Activated B cell treated with CpG ODN at 0.5 μM for 24 hours (primary cell): ENCODE results near the gene NLRC4. TPM values are rescaled to one million over a fixed set of nuclear protein-coding genes. Genes with fewer than 3 reads are reported as not detected.

Source experiments
- ATAC-seq: fragments of 200-7000 bp; cut with Tn5 transposase; one replicate; pipeline ENCODE4 v1.10.0; 2021; ENCODE audit warnings: low read depth, mild to moderate bottlenecking, moderate library complexity
- CTCF ChIA-PET: fragments of 350-600 bp; sonication (Branson Sonifier 250); formaldehyde crosslinking; loops from one replicate; lab custom pipeline; 2021; ENCODE audit warnings: antibody characterized with exemption; lab: Charles Lee
- POLR2A ChIA-PET: fragments of 350-600 bp; sonication (Branson Sonifier 250); formaldehyde crosslinking; loops from one replicate; lab custom pipeline; 2021; ENCODE audit warnings: antibody characterized with exemption; lab: Charles Lee
- DNase-seq: peaks from one replicate; pipeline ENCODE4 v3.0.0; 2022
- H3K27ac Mint-ChIP-seq: one replicate; pipeline ENCODE4 v1.8.0; 2020; ENCODE audit warnings: mixed read lengths
- H3K27me3 Mint-ChIP-seq: one replicate; pipeline ENCODE4 v1.8.0; 2021; ENCODE audit warnings: mixed read lengths
- H3K36me3 Mint-ChIP-seq: one replicate; pipeline ENCODE4 v1.8.0; 2021; ENCODE audit warnings: low read depth, mixed read lengths
- H3K4me1 Mint-ChIP-seq: one replicate; pipeline ENCODE4 v1.8.0; 2021; ENCODE audit warnings: mixed read lengths
- H3K4me3 Mint-ChIP-seq: one replicate; pipeline ENCODE4 v1.8.0; 2020; ENCODE audit warnings: mild to moderate bottlenecking, mixed read lengths
- H3K9me3 Mint-ChIP-seq: one replicate; pipeline ENCODE4 v1.8.0; 2020; ENCODE audit warnings: mixed read lengths
- CTCF ChIP-seq: fragments of 200-600 bp; IDR thresholded peaks from one replicate; pipeline ENCODE4 v1.8.0; 2022; ENCODE audit warnings: antibody characterized with exemption, mild to moderate bottlenecking
- intact Hi-C: fragments of 100-400 bp; cut with micrococcal nuclease; formaldehyde crosslinking; loops from one replicate; pipeline ENCODE4 v1.15.1; 2024
- total RNA-seq: library from RNA; stranded (reverse); gene quantifications from 2 replicates; pipeline ENCODE4 v1.2.3, GENCODE V29; 2022

Gene NLRC4
- total RNA-seq, 1 donor from 2014 or later: 0.98 TPM

DNA sequence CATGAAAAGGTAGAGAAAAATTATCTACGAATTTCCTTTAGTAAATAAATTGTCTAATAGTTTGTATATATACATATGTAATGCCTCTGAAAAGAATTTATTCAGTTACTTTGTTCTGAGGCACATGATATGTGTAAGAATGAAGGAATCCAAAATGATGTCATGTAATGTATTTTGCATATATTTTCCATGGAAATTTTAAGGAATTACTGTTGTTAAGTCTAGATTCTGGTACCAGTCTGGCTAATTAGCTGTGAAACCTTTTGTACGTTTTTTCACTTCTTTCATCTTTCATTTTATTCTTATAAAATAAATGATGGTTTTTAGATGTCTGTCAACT, 25.3 kb upstream of the NLRC4 start:
- ChIA-PET CTCF (no interaction called here), POLR2A (no interaction called here)
- Mint-ChIP-seq H3K4me3 (no peak overlapping the region), H3K27me3 (no peaks in the 10 kb centered on the region), H3K36me3 (peaks cover 44% of the 10 kb centered on the region), H3K9me3 (no peaks in the 10 kb centered on the region), H3K4me1 (peaks cover 19% of the 10 kb centered on the region), H3K27ac (no peak overlapping the region)
- no peak for ATAC-seq
- intact Hi-C loops: no loop called here
- TF ChIP-seq CTCF: no peak
- no peak for DNase-seq

GRCh38 chr2:32289165-32289999, 24.7 kb upstream of the NLRC4 start:
- POLR2A ChIA-PET: interaction anchor here (0.6 kb wide), 1 partner anchor 221 kb away, joined by 3 read pairs; no protein-coding TSS in a partner anchor
- no peaks in the 10 kb centered on the region for H3K27me3 Mint-ChIP-seq
- no peaks in the 10 kb centered on the region for H3K9me3 Mint-ChIP-seq
- no peak for ATAC-seq
- peaks cover 25% of the 10 kb centered on the region for H3K4me1 Mint-ChIP-seq
- peaks cover 47% of the 10 kb centered on the region for H3K36me3 Mint-ChIP-seq
- no peak for TF ChIP-seq CTCF
- H3K4me3 Mint-ChIP-seq: no peak overlapping the region
- CTCF ChIA-PET: no interaction called here
- no peak for DNase-seq
- no peak overlapping the region for H3K27ac Mint-ChIP-seq
- intact Hi-C loops: no loop called here

GRCh38 chr2:32284321-32284720, 19.6 kb upstream of the NLRC4 start:
- TF ChIP-seq CTCF: no peak
- ChIA-PET POLR2A (no interaction called here), CTCF (no interaction called here)
- DNase-seq (no peak), ATAC-seq (no peak)
- Mint-ChIP-seq H3K27ac (no peak overlapping the region), H3K36me3 (peaks cover 51% of the 10 kb centered on the region), H3K4me3 (no peak overlapping the region), H3K27me3 (no peaks in the 10 kb centered on the region), H3K4me1 (peaks cover 36% of the 10 kb centered on the region), H3K9me3 (no peaks in the 10 kb centered on the region)
- intact Hi-C loops: no loop called here

DNA sequence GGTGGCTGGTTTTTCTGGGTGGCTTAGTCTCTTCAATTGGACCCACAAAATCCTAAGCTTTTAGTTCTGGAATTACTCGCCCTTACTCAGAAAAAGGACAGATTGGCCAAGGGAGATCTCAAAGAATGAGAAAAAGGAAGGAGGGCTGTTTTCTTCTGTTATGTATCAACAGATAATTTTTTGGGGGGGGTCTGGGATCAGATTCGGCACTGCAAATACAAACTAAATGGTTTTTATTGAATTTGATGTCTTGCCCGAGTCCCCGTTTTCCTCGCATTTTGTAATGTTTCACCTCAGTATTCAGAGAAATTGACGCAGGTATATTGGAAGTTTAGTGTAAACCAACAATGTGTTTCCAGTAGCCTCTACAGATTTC, 13.8 kb upstream of the NLRC4 start:
- no peak for TF ChIP-seq CTCF
- POLR2A ChIA-PET: interaction anchor here (0.6 to 0.7 kb wide), 2 partner anchors 16 to 113 kb away, joined by 3 read pairs; partner anchors contain the start of gene SLC30A6

DNA sequence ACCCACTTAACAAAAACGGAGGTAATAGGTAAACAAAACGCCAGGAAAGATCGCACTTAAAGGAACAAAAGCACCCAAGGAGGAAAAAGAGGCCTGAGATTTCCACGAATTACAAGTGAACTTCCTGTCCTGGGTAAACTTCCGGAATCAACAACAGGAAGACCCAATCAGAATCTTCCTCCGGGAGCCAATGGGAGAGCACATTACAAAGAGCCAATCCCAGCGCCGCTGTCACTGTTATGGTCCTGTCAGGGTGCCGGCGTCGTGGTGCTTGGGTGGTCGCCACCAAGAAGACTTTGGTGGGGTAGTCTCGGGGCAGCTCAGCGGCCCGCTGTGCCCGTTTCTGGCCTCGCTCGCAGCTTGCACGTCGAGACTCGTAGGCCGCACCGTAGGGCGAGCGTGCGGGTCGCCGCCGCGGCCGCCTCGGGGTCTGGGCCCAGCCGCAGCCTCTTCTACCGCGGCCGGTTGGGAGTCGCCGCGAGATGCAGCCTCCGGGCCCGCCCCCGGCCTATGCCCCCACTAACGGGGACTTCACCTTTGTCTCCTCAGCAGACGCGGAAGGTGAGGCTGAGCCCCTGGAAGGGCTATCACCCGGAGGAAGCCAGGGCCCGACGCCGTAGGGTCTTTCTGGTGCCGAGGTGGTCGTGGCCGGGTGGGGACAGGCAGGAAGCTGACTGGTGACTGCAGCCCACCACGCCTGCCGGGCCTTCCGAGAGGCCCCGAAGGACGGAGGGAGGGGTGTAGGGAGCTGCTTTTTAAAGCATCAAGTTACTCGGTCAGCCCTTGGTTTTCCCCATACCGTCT, 13.2 kb upstream of the NLRC4 start, which contains the start of gene YIPF4:
YIPF4 (plus strand) TSS at position 231 of the 804 bp plus-strand sequence; CDS start at position 483, 252 bp downstream.
- intact Hi-C loops: loop anchor here (1.0 to 5.0 kb wide), 6 partner anchors 14 to 1319 kb away; partner anchors contain the start of genes FAM98A, NLRC4, SLC30A6 and SPAST
- ChIA-PET CTCF (no interaction called here), POLR2A (interaction anchor here (0.5 to 0.7 kb wide), 3 partner anchors 15 to 112 kb away, joined by 3 to 5 read pairs (median 3); partner anchors contain the start of gene SLC30A6)
- peak within 1 kb of the TSS; percentile 94 for H3K27ac Mint-ChIP-seq
- ATAC-seq (peak; percentile 98), DNase-seq (peak; percentile 92)
- peaks cover 9% of the 10 kb centered on the region for H3K27me3 Mint-ChIP-seq
- peaks cover 22% of the 10 kb centered on the region for H3K36me3 Mint-ChIP-seq
- peak within 1 kb of the TSS; percentile 90 for H3K4me3 Mint-ChIP-seq
- no peaks in the 10 kb centered on the region for H3K9me3 Mint-ChIP-seq
- peaks cover 23% of the 10 kb centered on the region for H3K4me1 Mint-ChIP-seq
- TF ChIP-seq CTCF: no peak

More for the DNA sequence above, 13.8 kb upstream of the NLRC4 start:
- peak overlapping the region; percentile 94 for H3K27ac Mint-ChIP-seq
- intact Hi-C loops: loop anchor here (1.0 to 5.0 kb wide), 3 partner anchors 216 to 1319 kb away; partner anchors contain the start of genes FAM98A, SPAST and TTC27
- CTCF ChIA-PET: no interaction called here
- H3K4me1 Mint-ChIP-seq: peaks cover 27% of the 10 kb centered on the region
- H3K27me3 Mint-ChIP-seq: peaks cover 7% of the 10 kb centered on the region
- peaks cover 28% of the 10 kb centered on the region for H3K36me3 Mint-ChIP-seq
- H3K9me3 Mint-ChIP-seq: no peaks in the 10 kb centered on the region
- DNase-seq (no peak), ATAC-seq (no peak)
- peak overlapping the region; percentile 90 for H3K4me3 Mint-ChIP-seq
